T-helper 17 cell (primary cell): ENCODE data around the gene OR4S1. TPM values are rescaled to one million over a fixed set of nuclear protein-coding genes. Genes with fewer than 3 reads are reported as not detected.
A peak's percentile ranks its signal among the peaks of the same experiment; 100 is the strongest.
"Not testable (repeated sequence)": the region's sequence is repeated elsewhere in the genome, so short reads cannot be mapped to it uniquely, and the experiment has no call there.

ENCODE experiments used
- ATAC-seq: fragments of 150-1000 bp; cut with Tn5 transposase; 2 replicates; pipeline ENCODE4 v1.10.0; 2021; ENCODE audit warnings: mild to moderate bottlenecking, moderate library complexity
- DNase-seq, 3 donors: peaks; one replicate each; pipeline versions ENCODE4 v3.0.0 to v3.0.0-alpha.2; 2020 to 2021
- H3K9me3 ChIP-seq: one replicate; pipeline ENCODE4 v1.7.0; 2013; ENCODE audit warnings: low read length, mild to moderate bottlenecking; ENCODE audit not compliant: control insufficient read depth, poor library complexity, severe bottlenecking
- H3K27ac Mint-ChIP-seq: one replicate; pipeline ENCODE4 v1.8.0; 2022; ENCODE audit warnings: mild to moderate bottlenecking, moderate library complexity, mixed read lengths
- H3K27me3 Mint-ChIP-seq: one replicate; pipeline ENCODE4 v1.8.0; 2022; ENCODE audit warnings: mixed read lengths
- H3K36me3 Mint-ChIP-seq: one replicate; pipeline ENCODE4 v1.8.0; 2022; ENCODE audit warnings: low read depth, mixed read lengths
- H3K4me1 Mint-ChIP-seq: one replicate; pipeline ENCODE4 v1.8.0; 2022; ENCODE audit warnings: mild to moderate bottlenecking, mixed read lengths
- H3K4me3 Mint-ChIP-seq: one replicate; pipeline ENCODE4 v1.8.0; 2022; ENCODE audit warnings: mild to moderate bottlenecking, moderate library complexity, mixed read lengths
- total RNA-seq, 4 donors: library from RNA in 2 of 4; stranded (reverse) in 2 of 4; gene quantifications; one replicate each; pipeline ENCODE4 v1.2.3 and lab custom pipeline; 2022 to 2026

OR4S1 gene
- not detected for total RNA-seq
- 0 reads per million in 2 donors for total RNA-seq (lab: John Stamatoyannopoulos, UW)

DNA sequence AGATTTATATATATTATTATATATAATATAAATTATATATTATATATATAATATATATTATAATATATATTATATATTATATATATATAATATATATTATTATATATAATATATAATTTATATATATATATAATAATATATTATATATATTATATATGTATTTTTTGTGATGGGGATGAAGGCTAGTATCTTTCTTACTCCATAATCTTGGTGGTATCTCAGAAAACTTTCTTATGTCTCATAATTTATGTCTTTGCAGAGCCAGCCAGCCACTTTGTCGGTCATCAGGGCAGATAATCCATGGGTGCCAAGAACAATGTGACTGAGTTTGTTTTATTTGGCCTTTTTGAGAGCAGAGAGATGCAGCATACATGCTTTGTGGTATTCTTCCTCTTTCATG, at the start of gene OR4S1:
Gene OR4S1, plus strand, starts transcription at position 301 of the 400 bp plus-strand sequence. Its CDS starts 0 bp downstream, at position 301.
- ATAC-seq = no peak
- Mint-ChIP-seq H3K36me3 (no peaks in the 10 kb centered on the region), H3K4me1 (peaks cover 4% of the 10 kb centered on the region), H3K27ac (no peak within 1 kb of the TSS), H3K27me3 (peaks cover 18% of the 10 kb centered on the region), H3K4me3 (no peak within 1 kb of the TSS)
- DNase-seq = no peak
- H3K9me3 ChIP-seq = no peaks in the 10 kb centered on the region

DNA sequence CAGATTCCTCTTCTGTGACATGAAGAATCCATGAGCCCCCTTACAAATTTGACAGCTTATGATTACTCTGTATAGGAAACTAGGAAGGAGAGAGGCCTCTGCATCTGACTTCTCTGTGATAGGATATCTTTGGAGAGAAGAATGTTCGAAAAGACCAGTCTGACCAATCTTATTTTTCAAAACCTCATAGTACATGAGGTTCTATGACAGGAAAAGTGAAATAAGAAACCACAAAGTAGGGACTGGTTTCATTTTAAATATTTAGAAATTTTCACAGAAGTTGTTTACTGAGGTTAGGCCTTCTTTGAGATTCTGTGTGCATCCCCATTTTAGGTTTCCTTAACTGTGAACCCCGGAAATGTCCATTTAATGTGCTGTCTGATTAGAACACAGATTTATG, 44.4 kb upstream of the OR4S1 start:
- no peak overlapping the region for H3K4me3 Mint-ChIP-seq
- H3K4me1 Mint-ChIP-seq = peaks cover 7% of the 10 kb centered on the region
- no peaks in the 10 kb centered on the region for H3K9me3 ChIP-seq
- no peak for ATAC-seq
- H3K27me3 Mint-ChIP-seq = peaks cover 13% of the 10 kb centered on the region
- H3K36me3 Mint-ChIP-seq = no peaks in the 10 kb centered on the region
- DNase-seq = no peak
- no peak overlapping the region for H3K27ac Mint-ChIP-seq

DNA sequence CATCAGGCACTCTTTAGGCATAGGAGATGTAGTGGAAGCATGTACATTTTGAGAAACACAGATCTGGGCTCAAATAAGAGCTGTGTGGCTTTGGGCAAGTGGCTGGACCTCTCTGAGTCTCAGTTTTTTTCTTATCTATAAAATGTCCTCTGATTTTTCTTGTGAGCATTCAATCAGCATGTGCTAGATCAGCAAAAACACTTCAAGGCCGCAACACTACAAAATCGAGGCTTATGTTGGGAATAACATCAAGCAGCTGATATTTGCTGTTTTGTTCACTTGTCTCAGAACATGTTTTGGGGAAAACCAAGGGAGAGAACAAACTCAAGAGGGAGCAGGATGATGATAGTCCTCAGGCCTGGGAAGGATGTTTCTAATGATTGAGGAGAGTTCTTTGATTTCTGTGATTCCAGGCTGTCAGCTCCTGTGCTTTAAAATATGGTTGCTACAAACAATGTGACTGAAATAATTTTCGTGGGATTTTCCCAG, 42.6 kb upstream of the OR4S1 start, which contains the start of gene OR4X1:
Gene OR4X1, plus strand, starts transcription at position 439 of the 489 bp plus-strand sequence. Its CDS starts 0 bp downstream, at position 439.
- DNase-seq = no peak
- H3K27ac Mint-ChIP-seq = no peak within 1 kb of the TSS
- no peaks in the 10 kb centered on the region for H3K9me3 ChIP-seq
- ATAC-seq = no peak
- H3K36me3 Mint-ChIP-seq = no peaks in the 10 kb centered on the region
- H3K4me3 Mint-ChIP-seq = no peak within 1 kb of the TSS
- H3K27me3 Mint-ChIP-seq = no peaks in the 10 kb centered on the region
- peaks cover 7% of the 10 kb centered on the region for H3K4me1 Mint-ChIP-seq

DNA sequence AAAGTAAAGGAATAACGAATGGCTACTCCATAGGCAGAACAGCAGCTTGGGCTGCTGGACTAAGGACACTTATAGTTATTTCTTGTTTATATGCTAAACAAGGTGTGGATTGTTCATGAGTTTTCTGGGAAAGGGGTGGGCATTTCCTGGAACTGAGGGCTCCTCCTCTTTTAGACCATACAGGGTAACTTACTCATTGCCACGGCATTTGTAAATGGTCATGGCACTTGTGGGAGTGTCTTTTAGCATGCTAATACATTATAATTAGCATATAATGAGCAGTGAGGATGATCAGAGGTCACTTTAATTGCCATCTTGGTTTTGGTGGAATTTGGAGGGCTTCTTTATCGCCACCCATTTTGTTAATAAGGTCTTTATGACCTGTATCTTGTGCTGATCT, 35.4 kb upstream of the OR4S1 start:
- H3K9me3 ChIP-seq = no peaks in the 10 kb centered on the region
- no peak overlapping the region for H3K27ac Mint-ChIP-seq
- ATAC-seq (no peak), DNase-seq (no peak)
- no peaks in the 10 kb centered on the region for H3K4me1 Mint-ChIP-seq
- H3K4me3 Mint-ChIP-seq = no peak overlapping the region
- no peaks in the 10 kb centered on the region for H3K27me3 Mint-ChIP-seq
- H3K36me3 Mint-ChIP-seq = no peaks in the 10 kb centered on the region

DNA sequence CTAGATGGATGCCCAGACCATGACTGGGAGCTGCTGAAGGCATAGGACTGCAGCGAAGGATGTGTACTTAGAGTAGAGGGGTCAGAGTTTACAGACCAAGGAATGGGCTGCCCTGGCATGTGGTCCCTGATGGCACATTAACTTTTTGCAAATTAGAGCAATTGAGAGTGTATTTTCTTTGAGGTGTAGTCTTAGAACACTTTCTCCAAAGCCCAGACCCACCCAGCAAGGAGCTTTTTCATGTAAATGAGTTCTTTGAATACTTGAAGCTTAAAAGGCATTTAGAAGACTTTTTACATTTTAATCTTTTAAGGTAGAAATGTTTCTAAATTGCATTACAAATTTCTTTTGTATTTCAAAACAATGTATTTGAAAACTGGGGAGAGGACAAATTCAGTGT, 33.4 kb upstream of the OR4S1 start:
- DNase-seq (no peak), ATAC-seq (no peak)
- H3K36me3 Mint-ChIP-seq = no peaks in the 10 kb centered on the region
- no peak overlapping the region for H3K4me3 Mint-ChIP-seq
- H3K27me3 Mint-ChIP-seq = no peaks in the 10 kb centered on the region
- no peak overlapping the region for H3K27ac Mint-ChIP-seq
- H3K9me3 ChIP-seq = no peaks in the 10 kb centered on the region
- H3K4me1 Mint-ChIP-seq = no peaks in the 10 kb centered on the region

GRCh38 chr11:48307760-48308386, 1.9 kb downstream of the OR4S1 start:
- Mint-ChIP-seq H3K27me3 (peaks cover 18% of the 10 kb centered on the region), H3K27ac (no peak overlapping the region), H3K4me3 (no peak overlapping the region), H3K36me3 (no peaks in the 10 kb centered on the region), H3K4me1 (peaks cover 4% of the 10 kb centered on the region)
- H3K9me3 ChIP-seq = no peaks in the 10 kb centered on the region
- ATAC-seq (peak; percentile 76), DNase-seq (peak; percentile 19 to 64 (median 35))

DNA sequence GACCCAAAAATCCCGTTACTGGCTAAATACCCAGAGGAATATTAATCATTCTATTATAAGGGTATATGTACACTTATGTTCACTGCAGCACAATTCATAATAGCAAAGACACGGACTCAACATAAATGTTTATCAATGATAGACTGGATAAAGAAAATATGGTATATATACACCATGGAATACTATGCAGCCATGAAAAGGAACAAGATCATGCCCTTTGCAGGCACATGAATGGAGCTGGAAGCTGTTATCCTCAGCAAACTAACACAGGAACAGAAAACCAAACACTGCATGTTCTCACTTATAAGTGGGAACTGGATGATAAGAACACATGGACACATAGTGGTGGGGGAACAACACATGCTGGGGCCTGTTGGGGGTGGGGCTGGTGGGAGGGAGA, 7.6 kb downstream of the OR4S1 start:
- not testable (repeated sequence) for H3K36me3 Mint-ChIP-seq, H3K4me3 Mint-ChIP-seq, H3K27ac Mint-ChIP-seq, H3K27me3 Mint-ChIP-seq, H3K9me3 ChIP-seq, ATAC-seq, DNase-seq, H3K4me1 Mint-ChIP-seq

- H3K27ac Mint-ChIP-seq, H3K4me3 Mint-ChIP-seq, H3K9me3 ChIP-seq, ATAC-seq, H3K4me1 Mint-ChIP-seq, H3K36me3 Mint-ChIP-seq, DNase-seq: not testable (repeated sequence)
- peaks cover 11% of the 10 kb centered on the region for H3K27me3 Mint-ChIP-seq
These were observed 13.8 kb downstream of the OR4S1 start for GRCh38 chr11:48319813-48320212.

GRCh38 chr11:48324620-48325019, 18.6 kb downstream of the OR4S1 start, which contains the start of gene OR4C3:
Gene OR4C3 (plus strand): TSS chr11:48324920. CDS start chr11:48325022, 102 bp downstream.
- H3K4me1 Mint-ChIP-seq, DNase-seq, H3K4me3 Mint-ChIP-seq, H3K9me3 ChIP-seq, H3K36me3 Mint-ChIP-seq, H3K27ac Mint-ChIP-seq, ATAC-seq: not testable (repeated sequence)
- peaks cover 11% of the 10 kb centered on the region for H3K27me3 Mint-ChIP-seq

DNA sequence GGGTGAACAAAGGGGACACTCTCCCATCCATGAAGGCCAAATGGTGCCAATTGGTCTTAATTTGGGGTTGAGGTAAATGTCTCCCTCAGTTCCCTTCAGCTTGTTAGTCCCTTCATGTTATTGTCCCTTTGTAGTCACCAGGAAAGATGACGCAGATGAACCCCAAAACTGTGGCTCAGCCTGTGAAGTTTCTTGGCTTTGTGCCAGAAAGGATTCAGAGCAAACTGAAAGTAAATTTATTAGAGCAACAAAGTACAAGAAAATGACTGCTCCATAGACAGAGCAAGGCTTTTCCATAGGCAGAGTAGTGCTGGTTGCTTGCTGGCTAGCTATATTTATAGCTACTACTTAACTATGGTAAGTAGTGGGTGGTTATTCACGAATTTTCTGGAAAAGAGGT, 35.4 kb downstream of the OR4S1 start:
- H3K9me3 ChIP-seq = peaks cover 7% of the 10 kb centered on the region
- peak overlapping the region; percentile 37 for H3K4me3 Mint-ChIP-seq
- no peaks in the 10 kb centered on the region for H3K36me3 Mint-ChIP-seq
- H3K27ac Mint-ChIP-seq = peak overlapping the region; percentile 19
- ATAC-seq = peak; percentile 57
- no peaks in the 10 kb centered on the region for H3K27me3 Mint-ChIP-seq
- peaks cover 8% of the 10 kb centered on the region for H3K4me1 Mint-ChIP-seq
- peak in 1 of 3 donors; percentile 10 for DNase-seq

GRCh38 chr11:48342505-48342904, 36.5 kb downstream of the OR4S1 start:
- not testable (repeated sequence) for H3K27ac Mint-ChIP-seq, H3K9me3 ChIP-seq, H3K27me3 Mint-ChIP-seq, DNase-seq, ATAC-seq, H3K36me3 Mint-ChIP-seq, H3K4me3 Mint-ChIP-seq
- H3K4me1 Mint-ChIP-seq = peaks cover 10% of the 10 kb centered on the region

DNA sequence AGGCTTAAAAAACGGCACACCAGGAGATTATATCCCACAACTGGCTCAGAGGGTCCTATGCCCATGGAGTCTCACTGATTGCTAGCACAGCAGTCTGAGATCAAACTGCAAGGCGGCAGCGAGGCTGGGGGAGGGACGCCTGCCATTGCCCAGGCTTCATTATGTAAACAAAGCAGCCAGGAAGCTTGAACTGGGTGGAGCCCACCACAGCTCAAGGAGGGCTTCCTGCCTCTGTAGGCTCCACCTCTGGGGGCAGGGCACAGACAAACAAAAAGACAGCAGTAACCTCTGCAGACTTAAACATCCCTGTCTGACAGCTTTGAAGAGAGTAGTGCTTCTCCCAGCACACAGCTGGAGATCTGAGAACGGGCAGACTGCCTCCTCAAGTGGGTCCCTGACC, 40.3 kb downstream of the OR4S1 start:
- H3K4me1 Mint-ChIP-seq = peaks cover 10% of the 10 kb centered on the region
- H3K27me3 Mint-ChIP-seq, H3K36me3 Mint-ChIP-seq, H3K9me3 ChIP-seq, ATAC-seq: not testable (repeated sequence)
- H3K27ac Mint-ChIP-seq = peak overlapping the region; percentile 3
- DNase-seq = peak in 1 of 3 donors; percentile 9
- H3K4me3 Mint-ChIP-seq = peak overlapping the region; percentile 47

GRCh38 chr11:48354013-48354412, 48.0 kb downstream of the OR4S1 start:
- Mint-ChIP-seq H3K4me3 (no peak overlapping the region), H3K27me3 (no peaks in the 10 kb centered on the region), H3K4me1 (no peaks in the 10 kb centered on the region), H3K36me3 (no peaks in the 10 kb centered on the region), H3K27ac (no peak overlapping the region)
- no peak for DNase-seq
- H3K9me3 ChIP-seq = no peaks in the 10 kb centered on the region
- no peak for ATAC-seq

- H3K27me3 Mint-ChIP-seq = no peaks in the 10 kb centered on the region
- no peaks in the 10 kb centered on the region for H3K4me1 Mint-ChIP-seq
- no peak overlapping the region for H3K27ac Mint-ChIP-seq
- H3K36me3 Mint-ChIP-seq = no peaks in the 10 kb centered on the region
- DNase-seq (no peak), ATAC-seq (no peak)
- H3K9me3 ChIP-seq = peaks cover 4% of the 10 kb centered on the region
- no peak overlapping the region for H3K4me3 Mint-ChIP-seq
These were observed 48.7 kb downstream of the OR4S1 start for GRCh38 chr11:48354677-48355076.
